Spleen (tissue), 7 donors: ENCODE data around the gene SLC44A1.

Experiments
- CTCF ChIP-seq, 11 experiments: fragments of 200-600 bp in 7 of 11; fragments of 450-650 bp in 4 of 11; sonication (generic) in 4 of 11; IDR thresholded peaks in 8 of 11; conservative IDR thresholded peaks in 3 of 11; 1 replicate in 7 of 11; 2 replicates in 4 of 11; pipeline versions ENCODE4 v1.4.0 to v1.8.0; 2016 to 2021; ENCODE audit warnings: antibody characterized with exemption in 11 of 11, inconsistent platforms in 4 of 11, mild to moderate bottlenecking in 1 of 11
- POLR2A ChIP-seq, 3 donors: fragments of 450-650 bp; IDR thresholded peaks; one replicate each; pipeline ENCODE4 v1.5.1; 2017; ENCODE audit warnings: antibody characterized with exemption in 3 of 3, mild to moderate bottlenecking in 1 of 3
- POLR2AphosphoS5 ChIP-seq, 3 donors: sonication (generic); formaldehyde crosslinking; IDR thresholded peaks; one replicate each; pipeline ENCODE4 v1.5.1; 2017; ENCODE audit warnings: antibody characterized with exemption in 3 of 3
- donor health status: DM: no; HTN: no; CAD: no; lungs with moderate emphysema.
- donor health status: DM: no; HTN: no; CAD: no.
- donor health status: DM: no; HTN: no; CAD: no.

- TF ChIP-seq CTCF (IDR thresholded peaks at IDR 0.05 in 8 of 11, conservative IDR thresholded peaks at IDR 0.05 in 3 of 11), result no peak
- TF ChIP-seq POLR2A (IDR thresholded peaks at IDR 0.05), result no peak
- TF ChIP-seq POLR2AphosphoS5 (IDR thresholded peaks at IDR 0.05), result no peak
These were observed 36.2 kb downstream of the SLC44A1 start for GRCh38 chr9:105280691-105281090.
